Prostate gland (tissue), 2 donors: ENCODE data around the gene CDC40.
"Not testable (repeated sequence)": the region's sequence is repeated elsewhere in the genome, so short reads cannot be mapped to it uniquely, and the experiment has no call there.

Experiments used
- CTCF ChIP-seq, 4 experiments: fragments of 200-600 bp in 2 of 4; fragments of 450-650 bp in 2 of 4; sonication (generic) in 2 of 4; IDR thresholded peaks; 1 replicate in 3 of 4; 2 replicates in 1 of 4; pipeline ENCODE4 v1.5.1; 2016 to 2019; ENCODE audit warnings: antibody characterized with exemption in 4 of 4, mild to moderate bottlenecking in 2 of 4, moderate library complexity in 2 of 4
- POLR2A ChIP-seq: fragments of 450-650 bp; IDR thresholded peaks from one replicate; pipeline ENCODE4 v1.6.1; 2016; ENCODE audit warnings: antibody characterized with exemption, mild to moderate bottlenecking
- POLR2AphosphoS5 ChIP-seq: sonication (generic); formaldehyde crosslinking; IDR thresholded peaks from one replicate; pipeline ENCODE4 v1.6.1; 2017; ENCODE audit warnings: antibody characterized with exemption

GRCh38 chr6:110236007-110236406, 55.8 kb downstream of the CDC40 start:
- TF ChIP-seq CTCF (IDR thresholded peaks at IDR 0.05); POLR2AphosphoS5; POLR2A: not testable (repeated sequence)
